Karpas-422 (cell line): Measurements from ENCODE around the gene UTS2R. TPM values are rescaled to one million over a fixed set of nuclear protein-coding genes. Genes with fewer than 3 reads are reported as not detected.
"Not testable (repeated sequence)": the region's sequence is repeated elsewhere in the genome, so short reads cannot be mapped to it uniquely, and the experiment has no call there.

ENCODE experiments used
- DNase-seq: peaks from one replicate; pipeline ENCODE4 v3.0.0-alpha.2; 2015
- H2AFZ ChIP-seq: fragments of 200-600 bp; sonication (generic); 2 replicates; pipeline ENCODE4 v1.6.1; 2014; ENCODE audit warnings: antibody characterized with exemption, low read length, mixed read lengths
- H3K27ac ChIP-seq: fragments of 200-600 bp; sonication (generic); 2 replicates; pipeline ENCODE4 v1.5.1; 2014; ENCODE audit warnings: mild to moderate bottlenecking, low read length, moderate library complexity
- H3K27me3 ChIP-seq: fragments of 200-600 bp; sonication (generic); 2 replicates; pipeline ENCODE4 v1.6.1; 2014; ENCODE audit warnings: low read length, mixed read lengths
- H3K36me3 ChIP-seq: fragments of 200-600 bp; sonication (generic); 2 replicates; pipeline ENCODE4 v1.6.1; 2014; ENCODE audit warnings: low read length, mixed read lengths; ENCODE audit not compliant: insufficient read depth
- H3K4me1 ChIP-seq: fragments of 200-600 bp; sonication (generic); 2 replicates; pipeline ENCODE4 v1.6.1; 2014; ENCODE audit warnings: mild to moderate bottlenecking, low read length, mixed read lengths
- H3K4me2 ChIP-seq: fragments of 200-600 bp; sonication (generic); 2 replicates; pipeline ENCODE4 v1.6.1; 2014; ENCODE audit warnings: low read length, low read depth, mild to moderate bottlenecking; ENCODE audit not compliant: poor library complexity, severe bottlenecking
- H3K4me3 ChIP-seq: fragments of 200-600 bp; sonication (generic); 2 replicates; pipeline ENCODE4 v1.5.1; 2014; ENCODE audit warnings: mild to moderate bottlenecking, antibody characterized with exemption, low read length, mixed read lengths
- H3K79me2 ChIP-seq: fragments of 200-600 bp; sonication (generic); 2 replicates; pipeline ENCODE4 v1.6.1; 2014; ENCODE audit warnings: mild to moderate bottlenecking, low read length, mixed read lengths
- H3K9ac ChIP-seq: fragments of 200-600 bp; sonication (generic); 2 replicates; pipeline ENCODE4 v1.6.0; 2014; ENCODE audit warnings: low read length
- H3K9me2 ChIP-seq: fragments of 200-600 bp; sonication (generic), shearing (Covaris generic); replicated peaks from 2 replicates; pipeline ENCODE4 v1.6.0; 2014; ENCODE audit warnings: mild to moderate bottlenecking, low read length, moderate library complexity; ENCODE audit not compliant: insufficient read depth
- H3K9me3 ChIP-seq: fragments of 300-700, 200-600 bp; sonication (generic); 2 replicates; pipeline ENCODE4 v1.6.1; 2014; ENCODE audit warnings: low read length, mixed read lengths
- H4K20me1 ChIP-seq: fragments of 200-600 bp; sonication (generic); 2 replicates; pipeline ENCODE4 v1.6.1; 2014; ENCODE audit warnings: mild to moderate bottlenecking, antibody characterized with exemption, low read length, low read depth; ENCODE audit not compliant: insufficient read depth
- total RNA-seq: library from RNA; depleted of rRNA; stranded (reverse); fragments of >200 nt; shearing (Covaris generic); gene quantifications from 2 replicates; pipeline ENCODE4 v1.2.3, GENCODE V29; 2014; ENCODE audit warnings: low replicate concordance

UTS2R gene
- total RNA-seq, 1 experiment from 2014 or later: not detected

DNA sequence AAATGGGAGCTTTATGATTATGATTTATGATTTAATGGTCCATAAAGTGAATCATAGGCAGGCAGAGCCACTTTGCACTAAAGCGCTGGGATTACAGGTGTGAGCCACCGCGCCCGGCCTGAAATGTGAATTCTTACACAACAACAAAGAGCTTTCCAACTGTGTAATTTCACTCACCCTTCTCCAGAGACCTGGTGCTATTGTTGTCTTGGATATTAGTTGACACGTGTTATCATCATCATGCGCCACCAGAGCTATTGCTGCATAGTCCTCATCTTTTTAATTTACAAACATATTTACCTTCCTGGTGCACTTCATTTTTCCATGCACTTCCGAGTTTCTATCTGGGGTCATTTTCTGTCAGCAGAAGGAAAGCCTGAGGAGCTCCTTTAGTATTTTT is 4.8 kb upstream of the UTS2R start:
- Histone ChIP-seq H3K9ac (no peak overlapping the region), H3K79me2 (no peaks in the 10 kb centered on the region), H3K9me2 (no peaks in the 10 kb centered on the region), H3K36me3 (no peaks in the 10 kb centered on the region), H3K27me3 (no peaks in the 10 kb centered on the region), H2AFZ (no peak overlapping the region), H3K9me3 (no peaks in the 10 kb centered on the region), H3K4me1 (no peaks in the 10 kb centered on the region), H3K4me2 (no peak overlapping the region), H4K20me1 (no peaks in the 10 kb centered on the region), H3K4me3 (no peak overlapping the region), H3K27ac (no peak overlapping the region)
- DNase-seq: no peak

DNA sequence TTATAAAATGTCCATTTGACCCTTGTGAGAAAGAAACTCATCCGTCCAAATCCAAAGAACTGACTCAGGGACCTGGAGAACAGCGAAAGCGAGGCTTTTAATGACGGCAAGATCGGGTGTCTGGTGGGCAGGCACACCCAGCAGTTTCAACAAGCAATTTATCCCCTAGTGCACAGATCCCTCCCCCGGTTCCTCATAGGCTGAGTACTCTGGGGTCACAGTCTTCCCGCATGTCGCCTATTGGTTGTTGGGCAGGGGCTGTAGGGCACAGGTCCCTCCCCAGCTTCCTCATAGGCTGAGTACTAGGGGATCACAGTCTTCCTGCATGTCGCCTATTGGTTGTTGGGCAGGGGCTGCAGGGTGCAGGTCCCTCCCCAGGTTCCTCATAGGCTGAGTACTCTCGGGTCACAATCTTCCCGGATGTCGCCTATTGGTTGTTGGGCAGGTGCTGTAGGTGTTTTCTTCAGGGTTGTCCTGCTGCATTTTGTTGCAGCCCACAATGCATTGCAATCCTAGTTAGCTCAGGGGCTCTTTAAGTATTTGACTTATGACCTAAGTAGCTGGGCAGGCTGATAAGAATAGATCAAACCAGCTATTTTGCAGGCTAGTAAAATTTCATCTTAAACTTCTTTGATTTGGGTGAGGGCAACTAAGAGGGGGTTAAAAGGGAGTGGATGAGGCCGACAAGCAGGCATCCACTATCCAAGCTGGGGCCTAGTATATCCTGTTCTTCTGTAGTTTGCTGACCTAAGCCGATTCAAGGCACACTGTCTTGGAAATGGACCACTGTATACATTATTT is 3.6 kb upstream of the UTS2R start:
- Histone ChIP-seq H4K20me1 (no peaks in the 10 kb centered on the region), H3K79me2 (no peaks in the 10 kb centered on the region), H3K9me3 (no peaks in the 10 kb centered on the region), H3K9me2 (no peaks in the 10 kb centered on the region), H3K27me3 (no peaks in the 10 kb centered on the region), H3K4me3 (no peak overlapping the region), H3K4me2 (no peak overlapping the region), H3K36me3 (no peaks in the 10 kb centered on the region), H3K9ac (no peak overlapping the region), H2AFZ (no peak overlapping the region), H3K27ac (no peak overlapping the region), H3K4me1 (no peaks in the 10 kb centered on the region)
- peak; percentile 71 for DNase-seq

DNA sequence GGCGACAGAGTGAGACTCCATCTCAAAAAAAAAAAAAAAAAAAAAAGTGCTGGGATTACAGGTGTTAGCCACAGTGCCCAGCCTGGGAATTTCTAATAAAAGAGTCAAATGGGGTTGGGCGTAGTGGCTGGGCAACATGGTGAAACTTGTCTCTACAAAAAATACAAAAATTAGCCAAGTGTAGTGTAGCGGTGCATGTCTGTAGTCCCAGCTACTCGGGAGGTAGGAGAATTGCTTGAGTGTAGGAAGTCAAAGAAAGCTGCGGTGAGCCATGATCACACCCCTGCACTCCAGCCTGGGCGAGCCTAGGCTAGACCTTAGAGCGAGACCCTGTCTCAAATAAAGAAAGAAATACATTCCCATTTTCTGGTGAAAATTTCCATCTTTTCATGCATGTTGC is 2.4 kb upstream of the UTS2R start:
- Histone ChIP-seq H3K27me3 (no peaks in the 10 kb centered on the region), H3K9ac (no peak overlapping the region), H3K4me1 (no peaks in the 10 kb centered on the region), H3K9me3 (no peaks in the 10 kb centered on the region), H3K79me2 (no peaks in the 10 kb centered on the region), H3K36me3 (no peaks in the 10 kb centered on the region), H3K27ac (no peak overlapping the region), H3K4me2 (no peak overlapping the region), H3K4me3 (no peak overlapping the region), H2AFZ (no peak overlapping the region), H4K20me1 (no peaks in the 10 kb centered on the region), H3K9me2 (no peaks in the 10 kb centered on the region)
- DNase-seq: no peak

DNA sequence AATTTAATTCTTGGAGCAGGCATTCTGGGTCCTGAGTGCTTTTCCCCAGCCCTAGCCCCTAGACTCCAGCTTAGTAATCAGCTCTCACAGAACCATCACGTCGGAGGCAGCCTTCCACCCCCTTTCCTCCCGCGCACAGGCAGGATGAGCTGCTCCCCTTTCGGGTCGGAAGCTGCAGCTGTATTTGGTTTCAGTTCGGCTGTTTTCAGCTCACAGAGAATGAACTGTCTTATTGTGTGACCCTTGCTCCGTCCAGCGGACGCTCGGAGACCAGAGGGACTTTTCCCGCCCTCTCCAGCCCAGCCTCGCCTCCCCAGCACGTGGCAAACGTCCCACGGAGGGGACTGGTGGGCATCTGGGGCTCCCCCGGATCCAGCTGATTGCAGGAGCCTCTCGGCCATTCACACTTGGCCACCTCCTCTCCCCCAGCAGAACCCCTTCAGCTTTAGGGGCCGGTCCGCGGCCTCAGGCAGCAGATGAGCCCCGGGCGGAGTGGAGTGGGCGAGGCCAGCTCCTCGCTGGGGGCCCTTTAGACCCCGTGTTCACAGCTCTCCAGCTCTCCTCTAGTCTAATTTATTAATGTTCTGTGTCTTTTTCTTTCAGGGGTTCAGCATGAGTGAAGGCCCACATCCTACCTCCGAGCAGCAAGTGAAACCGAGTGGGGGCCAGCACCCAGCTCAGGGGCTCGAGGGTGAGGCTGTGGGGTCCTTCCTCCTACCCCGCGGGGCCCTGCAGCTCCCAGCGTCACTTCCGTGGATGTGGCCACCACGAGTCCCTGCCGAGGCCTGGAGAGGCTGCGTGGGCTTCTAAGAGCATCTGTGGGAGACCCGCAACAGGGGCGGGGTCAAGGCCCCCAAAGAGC is 863 bp upstream of the UTS2R start:
- H2AFZ ChIP-seq: no peak overlapping the region
- H4K20me1 ChIP-seq: no peaks in the 10 kb centered on the region
- no peak overlapping the region for H3K27ac ChIP-seq
- H3K4me2 ChIP-seq: no peak overlapping the region
- H3K9ac ChIP-seq: no peak overlapping the region
- no peak for DNase-seq
- H3K79me2 ChIP-seq: no peaks in the 10 kb centered on the region
- H3K9me3 ChIP-seq: no peaks in the 10 kb centered on the region
- no peaks in the 10 kb centered on the region for H3K9me2 ChIP-seq
- no peaks in the 10 kb centered on the region for H3K36me3 ChIP-seq
- H3K4me3 ChIP-seq: no peak overlapping the region
- no peaks in the 10 kb centered on the region for H3K27me3 ChIP-seq
- H3K4me1 ChIP-seq: no peaks in the 10 kb centered on the region

DNA sequence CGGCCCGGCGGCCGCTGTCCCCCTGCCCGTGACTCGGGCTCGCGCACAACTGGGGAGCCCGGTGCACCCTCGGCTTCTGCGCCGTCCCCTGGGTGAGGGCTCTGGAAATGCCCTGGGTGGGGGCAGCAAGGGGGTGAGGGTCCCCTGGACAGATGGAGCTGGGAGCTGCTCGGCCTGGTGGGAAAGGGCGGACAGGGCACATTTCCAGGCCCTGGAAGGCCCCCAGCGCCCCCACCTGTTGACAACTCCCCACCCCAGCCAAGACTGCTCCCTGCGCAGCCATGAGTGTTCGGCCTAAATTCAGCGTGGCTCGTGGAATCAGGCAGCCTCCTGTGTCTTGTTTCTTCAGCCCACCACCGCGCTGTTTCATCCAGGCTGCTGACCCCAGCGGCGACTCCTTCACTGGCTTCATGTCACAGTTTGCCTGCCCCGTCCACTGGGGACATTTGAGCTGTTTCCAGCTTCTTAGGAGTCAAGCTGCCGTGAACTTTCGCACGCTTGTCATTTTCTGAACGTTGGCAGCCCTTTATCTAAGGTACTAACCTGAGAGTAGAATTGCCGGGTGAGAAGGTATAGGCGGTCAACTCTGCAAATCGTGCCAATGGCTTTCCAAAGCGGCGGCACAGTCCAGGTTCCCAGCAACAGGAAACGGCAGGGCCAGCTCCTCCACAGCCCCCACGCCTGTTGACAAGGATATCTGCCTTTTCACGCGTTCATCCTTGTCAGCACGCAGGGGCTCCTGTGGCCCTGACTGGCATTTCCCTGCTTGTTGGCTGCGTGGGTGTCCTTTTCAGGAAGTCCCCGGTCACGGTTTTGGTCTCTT is 895 bp downstream of the UTS2R start:
- no peaks in the 10 kb centered on the region for H3K36me3 ChIP-seq
- H3K9ac ChIP-seq: no peak overlapping the region
- H3K4me1 ChIP-seq: no peaks in the 10 kb centered on the region
- no peaks in the 10 kb centered on the region for H3K27me3 ChIP-seq
- no peak overlapping the region for H3K4me2 ChIP-seq
- no peaks in the 10 kb centered on the region for H3K79me2 ChIP-seq
- H4K20me1 ChIP-seq: no peaks in the 10 kb centered on the region
- no peak overlapping the region for H3K4me3 ChIP-seq
- no peak for DNase-seq
- no peak overlapping the region for H2AFZ ChIP-seq
- no peaks in the 10 kb centered on the region for H3K9me2 ChIP-seq
- no peak overlapping the region for H3K27ac ChIP-seq
- no peaks in the 10 kb centered on the region for H3K9me3 ChIP-seq

DNA sequence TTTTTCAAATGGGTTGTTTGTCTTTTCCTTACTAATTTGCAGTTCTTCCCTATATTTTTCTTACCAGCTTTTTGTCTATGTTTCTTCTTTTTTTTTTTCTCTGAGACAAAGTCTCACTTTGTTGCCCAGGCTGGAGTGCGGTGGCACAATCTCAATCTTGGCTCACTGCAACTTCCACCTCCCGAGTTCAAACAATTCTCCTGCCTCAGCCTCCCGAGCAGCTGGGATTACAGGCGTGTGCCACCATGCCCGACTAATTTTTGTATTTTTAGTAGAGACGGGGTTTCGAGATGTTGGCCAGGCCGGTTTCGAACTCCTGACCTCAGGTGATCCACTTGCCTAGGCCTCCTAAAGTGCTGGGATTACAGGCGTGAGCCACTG is 1.5 kb downstream of the UTS2R start:
- not testable (repeated sequence) for H4K20me1 ChIP-seq, H3K9ac ChIP-seq, H3K4me3 ChIP-seq, H3K9me3 ChIP-seq, H3K9me2 ChIP-seq, H2AFZ ChIP-seq, H3K27me3 ChIP-seq, H3K4me2 ChIP-seq, DNase-seq, H3K79me2 ChIP-seq, H3K36me3 ChIP-seq, H3K27ac ChIP-seq, H3K4me1 ChIP-seq

DNA sequence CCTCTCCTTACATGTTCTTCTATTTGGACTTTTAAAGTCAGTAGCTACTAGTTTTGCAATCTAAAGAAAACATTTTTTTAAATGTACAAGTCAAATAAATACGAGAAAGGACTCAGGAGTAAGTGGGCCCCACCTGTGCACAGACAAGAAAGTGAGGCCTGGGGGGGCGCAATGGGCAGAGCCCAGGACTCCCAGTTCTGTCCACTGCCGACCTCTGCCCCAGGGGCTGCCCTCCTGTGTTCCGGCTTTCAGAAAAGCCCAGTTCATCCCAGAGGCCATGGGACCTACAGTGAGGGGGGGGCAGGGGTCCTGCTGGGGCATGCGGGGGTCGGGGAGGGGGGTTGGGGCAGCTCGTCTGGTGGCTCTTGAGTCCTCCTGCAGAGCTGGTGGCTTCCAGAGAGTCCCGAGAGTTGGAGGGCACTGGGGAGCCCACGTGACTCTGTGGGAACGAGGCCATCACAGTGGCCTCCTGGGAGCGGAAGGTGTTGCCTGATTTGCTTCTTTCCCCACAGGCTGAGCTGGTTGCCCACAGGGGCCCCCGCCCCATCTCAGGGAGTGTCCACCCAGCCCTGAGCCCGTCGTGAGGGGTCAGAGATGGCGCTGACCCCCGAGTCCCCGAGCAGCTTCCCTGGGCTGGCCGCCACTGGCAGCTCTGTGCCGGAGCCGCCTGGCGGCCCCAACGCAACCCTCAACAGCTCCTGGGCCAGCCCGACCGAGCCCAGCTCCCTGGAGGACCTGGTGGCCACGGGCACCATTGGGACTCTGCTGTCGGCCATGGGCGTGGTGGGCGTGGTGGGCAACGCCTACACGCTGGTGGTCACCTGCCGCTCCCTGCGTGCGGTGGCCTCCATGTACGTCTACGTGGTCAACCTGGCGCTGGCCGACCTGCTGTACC is 2.4 kb downstream of the UTS2R start:
- Histone ChIP-seq H3K79me2 (no peaks in the 10 kb centered on the region), H2AFZ (no peak overlapping the region), H3K27me3 (no peaks in the 10 kb centered on the region), H3K9ac (no peak overlapping the region), H3K4me3 (no peak overlapping the region), H3K9me3 (no peaks in the 10 kb centered on the region), H3K4me1 (no peaks in the 10 kb centered on the region), H3K27ac (no peak overlapping the region), H4K20me1 (no peaks in the 10 kb centered on the region), H3K36me3 (no peaks in the 10 kb centered on the region), H3K4me2 (no peak overlapping the region), H3K9me2 (no peaks in the 10 kb centered on the region)
- no peak for DNase-seq
